HEK293T (cell line): ENCODE results near the gene TAOK3.
"Not testable (repeated sequence)": the region's sequence is repeated elsewhere in the genome, so short reads cannot be mapped to it uniquely, and the experiment has no call there.

ENCODE experiments used
- CTCF ChIA-PET: fragments of 350-600 bp; formaldehyde crosslinking; extraction: SDS; loops from one replicate; lab custom pipeline; 2021; ENCODE audit warnings: antibody characterized with exemption, inconsistent platforms; lab: Yijun Ruan, JAX
- POLR2A ChIA-PET: fragments of 350-600 bp; formaldehyde crosslinking; extraction: SDS; loops from one replicate; lab custom pipeline; 2020; ENCODE audit warnings: antibody characterized with exemption, inconsistent platforms; lab: Yijun Ruan, JAX
- DNase-seq: peaks from one replicate; pipeline ENCODE4 v3.0.0; 2012; ENCODE audit warnings: mixed read lengths; ENCODE audit errors: extremely low spot score
- ARNT ChIP-seq: fragments of 450-650 bp; IDR thresholded peaks from 2 replicates; pipeline ENCODE4 v1.6.1; 2017; ENCODE audit warnings: mild to moderate bottlenecking
- BHLHE40 ChIP-seq: fragments of 450-650 bp; IDR thresholded peaks from 2 replicates; pipeline ENCODE4 v1.6.1; 2016; ENCODE audit warnings: mild to moderate bottlenecking, moderate library complexity, borderline replicate concordance
- CTBP1 ChIP-seq: fragments of 450-650 bp; IDR thresholded peaks from 2 replicates; pipeline ENCODE4 v1.6.1; 2016; ENCODE audit warnings: borderline replicate concordance
- ELF4 ChIP-seq: fragments of 450-650 bp; IDR thresholded peaks from 2 replicates; pipeline ENCODE4 v1.6.1; 2017; ENCODE audit warnings: antibody characterized with exemption
- FOXA1 ChIP-seq: fragments of 450-650 bp; IDR thresholded peaks from 2 replicates; pipeline ENCODE4 v1.6.1; 2016; ENCODE audit warnings: mild to moderate bottlenecking
- FOXK2 ChIP-seq: fragments of 450-650 bp; IDR thresholded peaks from 2 replicates; pipeline ENCODE4 v1.6.1; 2016; ENCODE audit warnings: mild to moderate bottlenecking
- FOXM1 ChIP-seq: fragments of 450-650 bp; IDR thresholded peaks from 2 replicates; pipeline ENCODE4 v1.6.1; 2017; ENCODE audit warnings: mild to moderate bottlenecking, borderline replicate concordance
- HDGF ChIP-seq: fragments of 450-650 bp; IDR thresholded peaks from 2 replicates; pipeline ENCODE4 v1.6.1; 2017; ENCODE audit warnings: antibody characterized with exemption, borderline replicate concordance
- L3MBTL2 ChIP-seq: fragments of 450-650 bp; conservative IDR thresholded peaks from 2 replicates; pipeline ENCODE4 v1.6.1; 2016; ENCODE audit warnings: mild to moderate bottlenecking
- LEF1 ChIP-seq: fragments of 450-650 bp; IDR thresholded peaks from 2 replicates; pipeline ENCODE4 v1.6.1; 2017; ENCODE audit warnings: mild to moderate bottlenecking, borderline replicate concordance
- NFRKB ChIP-seq: fragments of 450-650 bp; IDR thresholded peaks from 2 replicates; pipeline ENCODE4 v1.6.1; 2016; ENCODE audit warnings: mild to moderate bottlenecking, moderate library complexity
- SP1 ChIP-seq: fragments of 450-650 bp; IDR thresholded peaks from 2 replicates; pipeline ENCODE4 v1.6.1; 2017
- SUZ12 ChIP-seq: fragments of 450-650 bp; IDR thresholded peaks from 2 replicates; pipeline ENCODE4 v1.6.1; 2016; ENCODE audit warnings: mild to moderate bottlenecking
- TARDBP ChIP-seq: fragments of 450-650 bp; IDR thresholded peaks from 2 replicates; pipeline ENCODE4 v1.6.1; 2016
- ZNF384 ChIP-seq: fragments of 450-650 bp; IDR thresholded peaks from 2 replicates; pipeline ENCODE4 v1.6.1; 2016
- TF ChIP-seq, protein P1 (sequence below): fragments of 450-650 bp; IDR thresholded peaks from 2 replicates; pipeline ENCODE4 v1.6.1; 2016

Gene TAOK3

DNA sequence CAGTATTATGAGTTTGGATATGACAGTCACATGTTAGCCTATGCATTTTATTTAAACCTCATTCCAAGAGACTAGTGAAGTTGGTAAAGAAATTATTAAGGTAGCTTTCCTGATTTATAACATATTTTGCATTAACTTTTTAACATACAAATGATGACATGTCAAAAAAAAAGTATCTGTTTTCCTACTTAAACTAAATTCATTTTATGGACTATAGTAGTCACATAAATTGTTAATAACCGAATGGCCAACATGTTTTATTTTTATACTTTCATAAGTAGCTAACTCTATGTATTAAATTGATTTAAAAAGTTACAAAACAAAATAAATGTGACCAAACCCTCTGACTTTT, 14.7 kb downstream of the TAOK3 start:
- ChIA-PET CTCF (interaction anchor here (1.1 kb wide), 1 partner anchor 18 kb away, joined by 4 read pairs; the partner anchor contains the start of gene SUDS3), POLR2A (interaction anchor here (1.7 to 2.6 kb wide), 2 partner anchors 11 to 15 kb away, joined by 5 to 6 read pairs; partner anchors contain the start of gene TAOK3)
- TF ChIP-seq, protein P1, sequence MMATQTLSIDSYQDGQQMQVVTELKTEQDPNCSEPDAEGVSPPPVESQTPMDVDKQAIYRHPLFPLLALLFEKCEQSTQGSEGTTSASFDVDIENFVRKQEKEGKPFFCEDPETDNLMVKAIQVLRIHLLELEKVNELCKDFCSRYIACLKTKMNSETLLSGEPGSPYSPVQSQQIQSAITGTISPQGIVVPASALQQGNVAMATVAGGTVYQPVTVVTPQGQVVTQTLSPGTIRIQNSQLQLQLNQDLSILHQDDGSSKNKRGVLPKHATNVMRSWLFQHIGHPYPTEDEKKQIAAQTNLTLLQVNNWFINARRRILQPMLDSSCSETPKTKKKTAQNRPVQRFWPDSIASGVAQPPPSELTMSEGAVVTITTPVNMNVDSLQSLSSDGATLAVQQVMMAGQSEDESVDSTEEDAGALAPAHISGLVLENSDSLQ = no peak
- no peak for TF ChIP-seq LEF1
- TF ChIP-seq ZNF384 = no peak
- TF ChIP-seq FOXM1 = no peak
- no peak for TF ChIP-seq FOXK2
- TF ChIP-seq L3MBTL2 = no peak
- no peak for TF ChIP-seq NFRKB
- no peak for TF ChIP-seq FOXA1
- no peak for TF ChIP-seq HDGF
- no peak for TF ChIP-seq SUZ12
- no peak for TF ChIP-seq CTBP1
- TF ChIP-seq TARDBP = no peak
- TF ChIP-seq ARNT = no peak
- TF ChIP-seq ELF4 = no peak
- TF ChIP-seq BHLHE40 = no peak
- TF ChIP-seq SP1 = no peak
- DNase-seq = no peak

GRCh38 chr12:118357257-118358007, 15.3 kb downstream of the TAOK3 start:
- peak; percentile 47 for DNase-seq
- CTCF ChIA-PET = interaction anchor here (0.6 to 1.1 kb wide), 3 partner anchors 10 to 45 kb away, joined by 3 to 4 read pairs (median 3); no protein-coding TSS in a partner anchor
- TF ChIP-seq L3MBTL2 (peak; percentile 67), ELF4 (no peak)
- POLR2A ChIA-PET = interaction anchor here (1.7 to 2.6 kb wide), 2 partner anchors 11 to 15 kb away, joined by 5 to 6 read pairs; partner anchors contain the start of gene TAOK3

DNA sequence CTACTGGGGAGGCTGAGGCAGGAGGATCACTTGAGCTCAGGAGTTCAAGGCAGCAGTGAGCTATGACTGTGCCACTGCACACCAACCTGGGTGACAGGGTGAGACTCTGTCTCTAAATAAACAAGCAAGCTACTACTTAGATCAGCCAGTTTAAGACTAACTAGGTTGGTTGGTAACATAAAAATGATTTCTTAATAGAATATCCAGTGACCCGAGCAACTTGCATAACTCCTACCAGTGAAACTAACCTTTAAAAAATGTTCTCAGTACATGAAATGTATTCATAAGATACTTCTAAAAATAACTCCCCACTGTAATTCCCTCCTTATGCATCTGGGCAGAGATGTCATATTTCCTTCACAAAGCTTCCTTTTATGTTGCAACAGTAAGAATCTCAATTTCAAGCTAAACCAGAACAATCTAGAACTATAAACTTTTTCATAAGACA, 15.9 kb downstream of the TAOK3 start:
- ChIA-PET CTCF (interaction anchor here (0.6 to 1.1 kb wide), 3 partner anchors 9 to 44 kb away, joined by 3 to 4 read pairs (median 3); no protein-coding TSS in a partner anchor), POLR2A (no interaction called here)
- no peak for DNase-seq
- TF ChIP-seq SUZ12 = no peak
- no peak for TF ChIP-seq BHLHE40
- TF ChIP-seq ARNT = no peak
- TF ChIP-seq HDGF = no peak
- no peak for TF ChIP-seq FOXA1
- TF ChIP-seq TARDBP = no peak
- no peak for TF ChIP-seq LEF1
- no peak for TF ChIP-seq NFRKB
- TF ChIP-seq ZNF384 = no peak
- TF ChIP-seq SP1 = no peak
- no peak for TF ChIP-seq L3MBTL2
- no peak for TF ChIP-seq FOXM1
- TF ChIP-seq, protein P1 = no peak
- TF ChIP-seq FOXK2 = no peak

- POLR2A ChIA-PET = no interaction called here
- no peak for TF ChIP-seq TARDBP
- no peak for TF ChIP-seq NFRKB
- no peak for TF ChIP-seq FOXM1
- no peak for TF ChIP-seq SP1
- no peak for TF ChIP-seq FOXA1
- no peak for TF ChIP-seq FOXK2
- TF ChIP-seq LEF1 = no peak
- no peak for TF ChIP-seq ZNF384
- no peak for TF ChIP-seq L3MBTL2
- no peak for TF ChIP-seq BHLHE40
- TF ChIP-seq HDGF = no peak
- TF ChIP-seq ELF4 = no peak
- TF ChIP-seq ARNT = no peak
- CTCF ChIA-PET = no interaction called here
- DNase-seq = no peak
Measured at GRCh38 chr12:118355843-118356242, 16.9 kb downstream of the TAOK3 start.

DNA sequence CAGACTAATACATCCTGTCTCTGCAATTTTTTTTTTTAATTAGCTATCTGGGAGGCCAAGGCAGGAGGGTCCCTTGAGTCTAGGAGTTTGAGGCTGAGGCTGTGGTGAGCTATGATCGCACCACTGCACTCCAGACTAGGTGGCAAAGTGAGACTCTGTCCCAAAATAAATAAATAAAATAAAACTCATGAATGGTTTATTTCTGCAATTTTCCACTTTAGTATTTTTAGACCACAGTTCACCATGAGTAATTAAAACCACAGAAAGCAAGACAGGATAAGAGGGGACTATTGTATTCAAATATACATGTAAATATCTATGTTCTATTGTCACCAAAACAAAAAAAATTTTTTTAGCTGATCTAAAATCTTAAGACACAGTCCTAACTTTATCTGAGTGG, 17.8 kb downstream of the TAOK3 start:
- no peak for DNase-seq
- TF ChIP-seq ARNT (no peak), FOXK2 (no peak), SP1 (no peak)
- CTCF ChIA-PET = no interaction called here
- POLR2A ChIA-PET = no interaction called here

- POLR2A ChIA-PET, DNase-seq: not testable (repeated sequence)
- CTCF ChIA-PET = interaction anchor here (0.6 kb wide), 1 partner anchor 139 kb away, joined by 3 read pairs; no protein-coding TSS in a partner anchor
Measured at GRCh38 chr12:118354503-118354902, 18.2 kb downstream of the TAOK3 start.

GRCh38 chr12:118353721-118354120, 19.0 kb downstream of the TAOK3 start:
- DNase-seq = no peak
- ChIA-PET POLR2A (no interaction called here), CTCF (interaction anchor here (0.6 kb wide), 2 partner anchors 8 to 139 kb away, joined by 3 read pairs; no protein-coding TSS in a partner anchor)
- TF ChIP-seq SUZ12 (no peak), NFRKB (no peak), L3MBTL2 (no peak), ELF4 (no peak), ZNF384 (no peak), FOXK2 (no peak), BHLHE40 (no peak), FOXM1 (no peak), TARDBP (no peak), FOXA1 (no peak), SP1 (no peak), LEF1 (no peak), HDGF (no peak), ARNT (no peak), CTBP1 (no peak)
- TF ChIP-seq, protein P1 = no peak
